Measurements from ENCODE around the gene ETDB.
"Not testable (repeated sequence)": the region's sequence is repeated elsewhere in the genome, so short reads cannot be mapped to it uniquely, and the experiment has no call there.

ETDB gene

DNA sequence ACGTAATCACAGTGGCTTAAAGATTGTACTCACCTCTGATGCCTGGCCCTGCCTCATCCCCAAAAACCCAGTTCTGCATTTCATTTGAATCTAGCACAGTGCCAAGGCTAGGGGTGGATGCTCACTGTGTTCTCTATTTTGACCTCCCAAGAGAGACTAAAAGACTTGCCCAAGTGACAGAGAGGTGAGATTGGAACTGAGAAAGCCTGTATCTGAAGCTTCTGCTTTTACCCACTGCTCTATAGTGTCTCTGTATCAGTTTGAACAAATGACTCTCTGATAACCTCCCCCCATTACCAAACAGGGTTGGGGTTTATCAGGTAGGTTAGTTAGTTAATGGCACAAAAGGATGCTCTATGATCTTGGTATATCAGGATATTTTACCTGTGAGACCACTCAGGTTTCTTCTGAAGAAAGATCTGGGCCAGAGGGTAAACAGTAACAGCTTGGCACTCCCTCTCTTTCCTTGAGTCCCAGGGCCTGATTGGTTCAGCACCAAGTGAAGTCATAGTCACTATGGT, at the start of gene ETDB:
Gene ETDB (minus strand): TSS at position 471 of the 521 bp plus-strand sequence. CDS start 1,265 bp downstream, outside the sequence.
- DNase-seq (ENCODE audit: low read depth in 2 of 2, low spot score in 1 of 2) = not testable (repeated sequence)

DNA sequence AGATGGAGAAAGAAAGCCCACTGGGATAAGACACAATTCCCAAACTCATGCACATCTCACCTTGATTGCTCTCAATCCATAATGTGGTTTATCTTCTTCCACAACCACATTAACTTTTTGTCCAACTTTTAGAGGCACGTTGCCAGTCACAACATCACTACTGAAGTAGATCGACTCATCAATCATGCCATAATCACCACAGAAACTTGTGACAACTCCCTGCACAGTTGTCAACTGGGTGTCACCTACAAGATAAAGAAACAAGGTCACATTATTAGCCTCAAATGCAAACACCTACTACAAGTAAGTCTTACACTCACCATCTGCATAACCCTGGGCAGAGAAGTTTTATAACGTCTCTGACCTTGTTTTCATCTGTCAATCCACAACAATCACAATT, 49.2 kb upstream of the ETDB start:
- DNase-seq (ENCODE audit: low read depth in 2 of 2, low spot score in 1 of 2) = not testable (repeated sequence)

DNA sequence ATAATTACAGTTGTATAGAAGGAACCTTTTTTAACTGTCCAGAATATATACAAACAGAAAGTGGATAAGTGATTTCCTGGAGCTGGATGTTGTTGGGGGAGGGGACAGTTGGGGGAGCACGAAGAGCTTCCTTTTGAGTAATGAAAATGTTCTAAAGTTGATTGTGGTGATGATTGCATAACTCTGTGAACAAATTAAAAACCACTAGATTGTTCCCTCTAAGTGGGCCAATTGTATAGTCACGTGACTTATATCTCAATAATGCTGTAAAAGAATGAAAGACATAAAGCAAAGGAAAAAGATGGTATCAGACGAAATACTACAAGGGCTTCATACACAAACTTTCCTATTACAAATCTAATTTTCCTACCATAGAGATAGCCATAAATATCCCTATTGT, 48.2 kb upstream of the ETDB start:
- DNase-seq (ENCODE audit: low read depth in 2 of 2, low spot score in 1 of 2) = no peak

DNA sequence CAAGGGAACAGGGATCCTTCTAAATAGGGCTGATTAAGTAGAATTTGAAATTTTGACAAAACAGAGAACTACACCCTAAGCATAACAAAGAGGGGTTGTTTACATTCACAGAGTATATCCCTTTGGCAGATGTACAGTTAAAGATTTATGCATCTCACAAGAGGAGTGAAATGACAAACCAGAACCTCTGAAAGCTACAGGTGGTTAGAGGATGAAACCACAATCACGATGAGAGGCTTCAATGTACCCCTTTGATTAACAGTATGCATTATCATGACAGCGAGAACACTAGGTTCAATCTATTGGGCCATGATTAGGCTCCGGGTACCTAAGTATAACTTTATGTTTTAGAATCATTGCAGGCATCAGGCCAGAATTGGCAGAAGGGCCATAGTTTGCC, 34.4 kb upstream of the ETDB start:
- not testable (repeated sequence) for DNase-seq (ENCODE audit: low read depth in 2 of 2, low spot score in 1 of 2)

DNA sequence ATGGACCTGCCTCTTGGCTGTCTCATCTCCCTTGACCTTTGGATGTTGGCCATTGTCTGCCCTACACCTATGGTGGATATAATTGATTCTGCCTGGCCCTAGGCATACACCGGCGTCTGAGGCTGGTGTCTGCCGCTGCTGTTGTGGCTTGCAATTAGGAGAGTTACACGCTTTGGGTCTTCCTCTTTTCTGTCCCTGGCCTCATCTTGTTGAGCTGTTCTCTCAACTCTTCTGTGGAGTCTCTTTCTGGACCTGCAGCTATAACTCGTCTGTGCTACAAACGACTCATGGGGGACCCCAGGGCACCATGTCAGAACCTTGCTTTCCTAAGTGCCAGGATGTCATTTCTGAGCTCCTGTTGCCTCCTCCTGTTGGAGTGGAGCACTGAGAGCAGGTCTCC, 5.8 kb upstream of the ETDB start:
- DNase-seq (ENCODE audit: low read depth in 2 of 2, low spot score in 1 of 2) = not testable (repeated sequence)

DNA sequence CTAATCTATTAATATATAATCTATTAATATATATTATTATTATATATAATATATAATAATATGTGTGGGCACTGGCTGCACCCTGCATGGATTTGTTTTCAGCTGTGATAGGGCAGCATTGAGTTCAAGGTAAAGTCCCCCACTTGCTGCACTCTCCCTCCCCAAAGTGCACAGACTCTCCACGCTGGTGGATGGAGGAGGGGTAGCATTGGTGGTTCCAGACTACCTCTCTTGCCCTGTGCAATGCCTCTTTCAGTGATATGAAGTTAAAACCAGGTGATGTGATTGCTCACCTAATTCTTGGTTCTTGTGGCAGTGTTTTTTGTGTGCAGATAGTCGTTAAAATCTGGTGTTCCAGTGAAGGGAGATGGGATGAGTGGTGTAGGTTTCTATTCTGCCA, 4.3 kb downstream of the ETDB start:
- DNase-seq (ENCODE audit: low read depth in 2 of 2, low spot score in 1 of 2) = not testable (repeated sequence)

DNA sequence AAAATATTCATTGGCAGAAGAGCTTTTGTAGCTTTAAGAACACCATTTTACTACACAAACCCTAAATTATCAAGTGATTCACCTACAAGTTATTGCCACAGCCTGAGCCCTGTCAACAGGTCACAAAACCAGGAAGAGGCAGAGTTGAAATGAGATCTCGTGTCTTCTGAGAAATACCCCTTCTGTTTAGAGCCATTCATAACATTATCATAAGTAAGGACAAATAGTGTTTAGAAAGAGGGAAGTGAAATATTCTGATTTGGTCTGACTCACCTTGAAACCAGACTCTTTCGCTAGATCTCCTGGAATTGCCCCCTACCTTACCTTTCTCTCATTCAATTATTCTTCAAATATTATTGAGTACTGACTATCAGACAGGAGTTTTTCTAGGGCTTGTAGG, 5.9 kb downstream of the ETDB start:
- no peak for DNase-seq (ENCODE audit: low read depth in 2 of 2, low spot score in 1 of 2)

DNA sequence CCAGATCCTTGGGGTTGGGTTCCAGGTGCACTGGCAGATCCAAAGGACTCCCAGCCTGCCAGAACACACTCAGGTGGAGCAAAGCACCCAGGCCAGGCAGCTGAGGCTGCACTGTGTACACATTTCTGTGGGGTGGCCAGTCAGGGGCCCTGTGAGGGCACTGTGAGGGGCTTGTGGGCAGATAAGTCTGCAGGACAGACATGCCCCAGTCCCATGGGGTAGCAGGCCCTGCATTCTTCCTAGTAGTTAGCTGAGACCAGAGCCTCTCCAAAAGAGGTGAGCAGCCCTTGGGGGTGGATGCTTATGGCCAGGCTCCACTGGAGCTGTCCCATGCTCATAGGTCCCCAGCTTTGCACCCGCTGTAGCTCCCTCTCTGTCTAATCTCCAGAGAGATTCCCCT, 7.6 kb downstream of the ETDB start:
- no peak for DNase-seq (ENCODE audit: low read depth in 2 of 2, low spot score in 1 of 2)

DNA sequence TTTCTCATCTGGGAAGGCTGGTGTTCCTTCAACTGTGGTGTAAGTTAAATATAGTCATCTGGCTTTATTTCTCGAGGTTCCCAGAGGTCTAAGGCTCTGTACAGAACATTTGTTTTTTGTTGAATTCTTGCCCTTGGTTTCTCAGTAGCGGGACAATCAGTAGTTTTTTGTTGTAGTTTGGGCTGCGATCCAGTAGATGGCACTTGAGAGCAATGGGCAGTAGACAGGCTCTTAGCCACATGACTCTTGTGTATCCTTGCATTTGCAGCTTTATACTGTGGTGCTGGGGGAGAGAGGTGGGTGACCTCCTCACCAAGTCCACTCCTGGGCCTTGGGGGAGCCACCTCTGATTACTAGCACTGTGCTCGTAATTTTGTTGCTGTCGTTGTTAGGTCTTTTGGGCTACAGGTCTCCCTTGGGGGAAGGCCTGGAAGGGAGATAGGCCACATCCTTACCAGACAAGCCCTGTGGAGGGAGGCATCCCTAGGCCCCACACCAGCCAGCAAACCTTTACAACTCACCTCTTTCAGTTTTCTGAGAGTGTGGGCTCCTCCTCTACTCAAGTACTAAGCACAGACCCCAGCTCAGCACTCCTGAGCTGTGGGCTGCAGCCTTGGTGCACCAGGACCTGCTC, 8.1 kb downstream of the ETDB start:
- DNase-seq (ENCODE audit: low read depth in 2 of 2, low spot score in 1 of 2) = no peak

DNA sequence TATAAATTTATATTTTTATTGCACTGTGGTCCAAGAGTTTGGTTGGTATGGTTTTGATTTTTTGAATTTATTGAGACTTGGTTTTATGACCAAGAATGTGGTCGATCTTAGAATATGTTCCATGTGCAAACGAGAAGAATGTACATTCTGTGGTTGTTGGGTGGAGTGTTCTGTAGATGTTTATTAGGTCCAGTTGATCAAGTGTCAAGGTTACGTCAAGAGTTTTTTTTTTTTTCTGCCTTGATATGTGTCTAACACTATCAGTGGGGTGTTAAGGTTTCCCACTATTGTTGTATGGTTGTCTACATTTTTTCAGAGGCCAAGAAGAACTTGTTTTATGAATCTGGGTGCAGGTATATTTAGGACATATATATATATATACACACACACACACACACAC, 10.8 kb downstream of the ETDB start:
- DNase-seq (ENCODE audit: low read depth in 2 of 2, low spot score in 1 of 2) = no peak

DNA sequence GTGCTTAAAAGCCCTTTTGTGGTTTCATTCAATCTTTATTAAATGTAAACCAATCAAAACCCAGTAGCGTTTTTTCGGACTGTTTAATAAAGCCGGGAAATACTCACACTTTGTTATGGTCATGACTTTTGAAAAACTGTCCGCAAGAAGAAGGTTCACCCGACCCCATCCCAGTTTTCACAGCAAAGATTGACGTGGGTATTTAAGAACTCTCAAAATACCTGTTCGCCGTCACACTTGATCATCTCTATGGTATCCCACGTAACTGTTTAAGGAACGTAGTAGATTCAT, 20.9 kb downstream of the ETDB start:
- DNase-seq (ENCODE audit: low read depth in 2 of 2, low spot score in 1 of 2) = no peak

DNA sequence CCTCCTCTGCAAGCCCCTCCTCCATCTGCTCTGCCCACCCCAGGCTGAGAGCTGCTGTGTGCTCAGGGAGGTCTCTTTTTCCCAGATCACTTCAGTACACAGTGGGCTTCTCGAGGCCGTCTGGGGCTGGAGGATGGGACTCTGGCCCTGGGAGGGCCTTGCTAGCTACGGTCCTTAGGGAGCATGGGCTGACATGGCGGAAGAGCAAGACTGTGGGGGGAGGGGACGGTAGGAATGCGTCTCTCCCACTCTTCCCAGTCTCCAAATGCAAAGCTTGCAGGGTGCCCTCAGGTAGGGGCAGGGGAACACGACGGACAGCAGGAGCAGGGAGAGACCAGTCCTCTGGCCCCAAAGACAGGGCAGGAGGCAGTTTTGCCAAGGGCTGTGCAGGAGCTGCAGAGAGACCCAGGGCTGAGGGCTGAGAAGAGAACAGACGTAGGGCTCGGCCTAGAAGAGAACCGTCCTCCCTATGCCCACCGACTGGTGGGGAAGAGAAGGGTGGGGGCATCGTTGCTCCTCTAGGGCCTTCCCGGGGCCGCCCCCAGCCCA, 23.1 kb downstream of the ETDB start:
- DNase-seq (ENCODE audit: low read depth in 2 of 2, low spot score in 1 of 2) = not testable (repeated sequence)

DNA sequence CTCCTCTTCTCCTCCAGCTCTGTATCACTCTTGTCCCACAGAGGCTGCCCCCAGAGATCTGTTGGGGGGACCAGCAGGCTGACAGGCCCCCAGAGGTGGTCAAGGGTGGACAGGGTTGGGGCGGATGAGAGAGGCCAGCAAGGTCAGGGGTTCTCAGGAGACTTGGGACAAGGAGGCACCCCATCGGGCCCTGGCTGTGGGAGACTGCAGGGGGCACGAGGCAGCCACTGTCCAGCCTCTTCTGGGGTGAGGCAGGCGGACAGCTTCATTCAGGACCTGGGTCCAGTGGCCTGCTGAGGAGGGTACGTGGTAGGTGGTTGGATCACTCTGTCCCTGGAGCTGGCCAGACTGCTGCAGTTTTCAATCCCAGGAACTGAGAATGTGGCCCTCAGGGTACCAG, 24.6 kb downstream of the ETDB start:
- no peak for DNase-seq (ENCODE audit: low read depth in 2 of 2, low spot score in 1 of 2)

DNA sequence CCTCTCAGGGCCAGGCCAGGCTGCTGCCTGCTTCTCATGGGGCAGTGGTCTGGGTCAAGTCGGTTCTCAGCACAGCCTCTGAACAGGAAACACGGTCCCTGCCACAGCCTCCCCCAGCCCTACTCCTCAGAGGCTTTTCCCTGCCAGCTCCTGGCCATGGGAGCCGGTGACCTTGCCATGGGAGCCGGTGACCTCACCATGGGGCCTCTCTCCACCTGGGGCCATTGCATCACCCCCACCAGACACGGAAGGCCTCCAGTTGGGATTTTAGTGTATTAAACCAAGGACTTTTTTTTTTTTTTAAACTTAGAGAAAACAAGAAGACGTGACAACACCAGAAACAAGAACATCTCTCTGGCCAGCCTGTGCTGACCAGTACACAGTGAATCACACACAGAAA, 25.6 kb downstream of the ETDB start:
- no peak for DNase-seq (ENCODE audit: low read depth in 2 of 2, low spot score in 1 of 2)

DNA sequence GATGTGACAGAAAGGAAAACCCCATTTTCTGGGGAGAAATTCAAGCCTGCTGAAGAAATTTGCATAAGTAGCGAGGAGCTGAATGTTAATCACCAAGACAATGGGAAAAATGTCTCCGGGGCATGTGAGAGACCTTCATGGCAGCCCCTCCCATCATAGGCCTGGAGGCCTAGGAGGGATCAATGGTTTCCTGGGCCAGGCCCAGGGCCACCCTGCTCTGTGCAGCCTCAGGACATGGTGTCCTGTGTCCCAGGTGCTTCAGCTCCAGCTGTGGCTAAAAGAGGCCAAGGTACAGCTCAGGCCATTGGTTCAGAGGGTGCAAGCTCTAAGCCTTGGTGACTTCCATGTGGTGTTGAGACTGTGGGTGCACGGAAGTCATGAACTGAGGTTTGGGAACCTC, 31.2 kb downstream of the ETDB start:
- no peak for DNase-seq (ENCODE audit: low read depth in 2 of 2, low spot score in 1 of 2)

DNA sequence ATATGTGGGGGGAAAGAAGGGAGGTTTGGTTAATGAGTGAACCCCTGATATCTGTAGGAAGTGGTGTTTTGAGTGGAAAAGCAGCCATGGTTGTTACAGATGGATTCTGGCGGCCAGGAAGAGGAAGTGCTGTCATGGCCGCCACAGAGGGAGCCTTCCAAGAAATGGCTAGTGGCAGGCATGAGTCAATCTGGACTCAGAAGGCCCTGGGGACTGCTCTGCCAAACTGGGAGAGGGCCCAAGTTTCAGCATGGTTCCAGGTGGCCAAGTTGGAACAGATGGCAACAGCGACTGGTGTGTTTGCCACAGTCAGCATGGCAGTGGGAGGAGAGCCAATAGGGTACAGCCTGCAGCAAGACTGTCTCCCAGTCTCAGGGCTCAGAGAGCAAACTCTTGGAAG, 32.5 kb downstream of the ETDB start:
- no peak for DNase-seq (ENCODE audit: low read depth in 2 of 2, low spot score in 1 of 2)

DNA sequence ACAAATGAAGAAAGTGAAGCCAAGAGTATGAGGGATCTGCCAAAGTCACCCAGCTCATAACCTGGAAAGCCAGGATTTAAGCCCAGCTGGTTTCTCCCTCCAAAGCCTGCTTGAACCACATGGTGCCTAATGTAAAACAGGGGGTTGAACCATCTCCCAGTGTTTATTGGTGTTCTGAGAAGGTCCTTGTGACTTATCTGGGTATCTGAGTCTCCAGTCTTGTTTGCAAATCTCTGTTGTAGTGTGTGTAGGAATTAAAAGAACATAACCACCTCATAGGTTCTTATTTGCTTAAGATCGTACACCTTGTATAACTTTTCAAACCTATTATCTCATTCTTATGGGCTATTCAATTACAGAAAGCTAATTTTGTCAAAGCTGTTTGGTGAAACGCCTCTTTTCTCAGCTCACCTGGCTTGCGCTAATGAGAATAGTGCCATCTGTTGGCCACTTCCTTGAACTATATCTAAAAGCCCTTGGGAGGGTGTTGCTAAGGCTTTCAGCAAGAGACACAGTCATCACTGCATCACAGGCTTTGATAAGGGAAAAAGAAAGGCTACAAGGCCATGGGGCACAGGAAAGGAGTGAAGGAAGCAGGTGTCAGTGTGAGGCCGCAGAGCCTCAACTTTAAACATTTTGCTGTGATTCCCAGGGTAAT, 34.0 kb downstream of the ETDB start:
- DNase-seq (ENCODE audit: low read depth in 2 of 2, low spot score in 1 of 2) = no peak

DNA sequence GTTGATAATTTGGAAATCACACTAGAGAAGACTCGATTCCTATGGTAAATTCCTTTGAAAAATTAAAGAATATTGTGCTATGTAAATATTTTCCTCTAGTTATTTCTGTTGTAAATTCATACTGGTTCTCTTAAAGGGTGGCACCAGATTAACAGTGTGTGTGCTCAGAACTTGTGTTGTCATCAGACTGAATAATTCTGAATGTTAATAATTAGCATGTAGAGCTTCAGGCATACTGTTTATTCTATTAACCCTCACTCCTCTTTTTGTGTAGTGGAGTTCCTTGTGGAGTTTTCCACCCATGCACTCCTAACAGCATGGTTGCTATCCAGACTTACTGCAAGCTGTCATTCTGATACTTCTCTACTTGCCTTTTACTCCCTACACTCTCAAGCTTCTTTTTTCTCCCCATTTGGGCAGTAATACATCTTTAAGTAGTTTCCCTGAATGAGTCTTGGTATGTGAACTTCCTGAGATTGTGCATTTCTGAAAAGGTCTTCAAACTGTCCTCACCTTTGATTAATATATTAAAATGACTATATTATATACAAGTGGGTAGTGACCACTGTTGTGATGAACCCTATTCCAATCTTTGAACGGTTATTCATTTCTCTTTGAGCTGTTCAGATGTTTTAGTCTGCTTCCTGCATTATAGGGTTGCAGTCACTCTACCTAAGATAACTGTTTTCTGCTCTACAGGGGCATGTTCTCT, 38.5 kb downstream of the ETDB start:
- no peak for DNase-seq (ENCODE audit: low read depth in 2 of 2, low spot score in 1 of 2)

All from stimulated activated CD8-positive, alpha-beta memory T cell treated with anti-CD3 and anti-CD28 coated beads, Interleukin-4, amount 100 ng/mL, for 1 hour (primary cell).